Measurements from ENCODE around the gene PDZD4. TPM values are rescaled to one million over a fixed set of nuclear protein-coding genes. Genes with fewer than 3 reads are reported as not detected.
A peak's percentile ranks its signal among the peaks of the same experiment; 100 is the strongest.

Gene PDZD4
- total RNA-seq, 2 donors from 2014 or later, result 1.2 to 2.5 TPM

- H3K36me3 Mint-ChIP-seq, result no peaks in the 10 kb centered on the region
- DNase-seq (ENCODE audit: low spot score in 2 of 2), result peak in 1 of 2 donors; percentile 39
- no peak for ATAC-seq
- H3K27ac Mint-ChIP-seq, result no peak overlapping the region
- no peaks in the 10 kb centered on the region for H3K9me3 Mint-ChIP-seq
These were observed 55.6 kb downstream of the PDZD4 start for GRCh38 chrX:153774576-153775292.

- ATAC-seq, result no peak
These were observed 56.4 kb downstream of the PDZD4 start for GRCh38 chrX:153773741-153774575.

GRCh38 chrX:153773218-153773611, 57.1 kb downstream of the PDZD4 start:
- DNase-seq (ENCODE audit: low spot score in 2 of 2) (peak in 1 of 2 donors; percentile 3), ATAC-seq (no peak)
- Mint-ChIP-seq H3K36me3 (no peaks in the 10 kb centered on the region), H3K9me3 (no peaks in the 10 kb centered on the region), H3K27ac (no peak overlapping the region)

More at GRCh38 chrX:153773741-153774575, 56.4 kb downstream of the PDZD4 start:
- no peaks in the 10 kb centered on the region for H3K36me3 Mint-ChIP-seq
- no peaks in the 10 kb centered on the region for H3K9me3 Mint-ChIP-seq
- DNase-seq (ENCODE audit: low spot score in 2 of 2), result peak in 1 of 2 donors; percentile 38
- H3K27ac Mint-ChIP-seq, result no peak overlapping the region

DNA sequence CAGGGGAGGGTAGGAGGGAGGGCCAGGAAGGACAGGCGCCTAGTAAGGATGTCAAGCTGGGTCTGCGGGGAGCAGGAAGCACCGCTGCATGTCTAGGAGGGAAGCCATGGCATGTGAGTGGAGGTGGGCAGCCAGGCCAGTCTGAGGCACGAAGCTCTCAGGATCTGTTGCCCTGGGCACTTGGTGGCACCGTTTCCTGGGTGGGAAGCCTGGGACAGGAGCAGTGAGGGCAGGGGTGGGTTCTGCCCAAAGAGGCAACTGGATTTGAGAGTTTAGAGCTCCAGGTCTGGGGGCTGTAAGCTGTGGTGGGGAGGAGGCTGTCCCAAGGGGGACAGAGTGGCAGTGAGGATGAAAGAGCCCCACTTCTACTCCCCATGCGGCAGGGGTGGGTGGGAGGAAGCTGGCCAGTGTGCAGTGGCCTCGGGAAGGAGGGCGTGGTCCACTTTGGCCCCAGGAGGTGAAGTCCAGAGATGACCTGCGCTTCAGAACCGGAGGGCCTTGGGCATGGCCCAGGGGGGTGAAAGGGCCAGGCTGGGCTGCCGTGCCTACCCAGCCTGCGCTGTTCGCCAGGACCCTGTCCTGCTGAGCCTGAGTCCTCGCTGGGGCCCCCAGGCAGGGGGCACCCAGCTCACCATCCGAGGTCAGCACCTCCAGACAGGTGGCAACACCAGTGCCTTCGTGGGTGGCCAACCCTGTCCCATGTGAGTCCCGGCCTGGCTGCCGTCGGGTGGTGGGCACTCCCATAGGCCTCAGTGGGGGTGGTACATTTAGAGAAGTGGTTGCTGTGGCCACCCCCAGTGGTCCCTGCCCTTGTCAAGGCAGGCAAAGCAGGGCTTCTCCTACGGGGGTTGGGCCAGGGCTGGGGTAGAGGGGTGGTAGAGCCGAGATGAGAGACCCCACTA, 57.8 kb downstream of the PDZD4 start:
- no peaks in the 10 kb centered on the region for H3K36me3 Mint-ChIP-seq
- H3K27ac Mint-ChIP-seq, result no peak overlapping the region
- DNase-seq (ENCODE audit: low spot score in 2 of 2), result peak in 1 of 2 donors; percentile 23
- H3K9me3 Mint-ChIP-seq, result no peaks in the 10 kb centered on the region
- no peak for ATAC-seq

GRCh38 chrX:153771415-153772315, 58.7 kb downstream of the PDZD4 start:
- Mint-ChIP-seq H3K27ac (no peak overlapping the region), H3K9me3 (no peaks in the 10 kb centered on the region), H3K36me3 (no peaks in the 10 kb centered on the region)
- ATAC-seq, result no peak
- peak in 1 of 2 donors; percentile 44 for DNase-seq (ENCODE audit: low spot score in 2 of 2)

GRCh38 chrX:153770601-153771414, 59.5 kb downstream of the PDZD4 start:
- Mint-ChIP-seq H3K36me3 (no peaks in the 10 kb centered on the region), H3K9me3 (no peaks in the 10 kb centered on the region), H3K27ac (no peak overlapping the region)
- DNase-seq (ENCODE audit: low spot score in 2 of 2), result no peak
- no peak for ATAC-seq

DNA sequence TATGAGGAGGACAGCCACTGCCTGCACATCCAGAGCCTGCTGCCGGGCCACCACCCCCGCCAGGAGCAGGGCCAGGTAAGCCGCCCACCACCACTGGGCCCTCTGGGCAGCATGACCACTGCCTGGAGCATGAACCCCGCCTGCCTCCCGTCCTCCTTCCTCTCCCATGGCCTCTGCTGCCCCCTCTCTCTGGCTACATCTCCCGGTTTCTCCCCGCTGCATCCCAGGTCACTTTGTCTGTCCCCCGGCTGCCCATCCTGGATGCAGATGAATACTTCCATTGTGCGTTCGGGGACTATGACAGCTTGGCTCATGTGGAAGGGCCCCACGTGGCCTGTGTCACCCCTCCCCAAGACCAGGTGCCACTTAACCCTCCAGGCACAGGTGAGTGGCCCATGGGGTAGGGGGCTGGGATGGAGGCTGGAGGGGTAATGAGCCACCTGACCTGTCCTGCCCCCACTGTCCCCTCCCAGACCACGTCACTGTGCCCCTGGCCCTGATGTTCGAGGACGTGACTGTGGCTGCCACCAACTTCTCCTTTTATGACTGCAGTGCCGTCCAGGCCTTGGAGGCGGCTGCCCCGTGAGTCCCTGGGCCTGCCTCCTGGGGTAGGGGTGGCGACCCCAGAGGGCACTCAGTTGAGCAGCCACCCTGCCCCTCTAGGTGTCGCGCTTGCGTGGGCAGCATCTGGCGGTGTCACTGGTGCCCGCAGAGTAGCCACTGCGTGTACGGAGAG, 60.3 kb downstream of the PDZD4 start:
- DNase-seq (ENCODE audit: low spot score in 2 of 2), result no peak
- no peak overlapping the region for H3K27ac Mint-ChIP-seq
- no peaks in the 10 kb centered on the region for H3K9me3 Mint-ChIP-seq
- H3K36me3 Mint-ChIP-seq, result no peaks in the 10 kb centered on the region
- ATAC-seq, result no peak

GRCh38 chrX:153769158-153769864, 61.0 kb downstream of the PDZD4 start:
- no peak for ATAC-seq
- H3K36me3 Mint-ChIP-seq, result no peaks in the 10 kb centered on the region
- no peaks in the 10 kb centered on the region for H3K9me3 Mint-ChIP-seq
- H3K27ac Mint-ChIP-seq, result no peak overlapping the region
- no peak for DNase-seq (ENCODE audit: low spot score in 2 of 2)

DNA sequence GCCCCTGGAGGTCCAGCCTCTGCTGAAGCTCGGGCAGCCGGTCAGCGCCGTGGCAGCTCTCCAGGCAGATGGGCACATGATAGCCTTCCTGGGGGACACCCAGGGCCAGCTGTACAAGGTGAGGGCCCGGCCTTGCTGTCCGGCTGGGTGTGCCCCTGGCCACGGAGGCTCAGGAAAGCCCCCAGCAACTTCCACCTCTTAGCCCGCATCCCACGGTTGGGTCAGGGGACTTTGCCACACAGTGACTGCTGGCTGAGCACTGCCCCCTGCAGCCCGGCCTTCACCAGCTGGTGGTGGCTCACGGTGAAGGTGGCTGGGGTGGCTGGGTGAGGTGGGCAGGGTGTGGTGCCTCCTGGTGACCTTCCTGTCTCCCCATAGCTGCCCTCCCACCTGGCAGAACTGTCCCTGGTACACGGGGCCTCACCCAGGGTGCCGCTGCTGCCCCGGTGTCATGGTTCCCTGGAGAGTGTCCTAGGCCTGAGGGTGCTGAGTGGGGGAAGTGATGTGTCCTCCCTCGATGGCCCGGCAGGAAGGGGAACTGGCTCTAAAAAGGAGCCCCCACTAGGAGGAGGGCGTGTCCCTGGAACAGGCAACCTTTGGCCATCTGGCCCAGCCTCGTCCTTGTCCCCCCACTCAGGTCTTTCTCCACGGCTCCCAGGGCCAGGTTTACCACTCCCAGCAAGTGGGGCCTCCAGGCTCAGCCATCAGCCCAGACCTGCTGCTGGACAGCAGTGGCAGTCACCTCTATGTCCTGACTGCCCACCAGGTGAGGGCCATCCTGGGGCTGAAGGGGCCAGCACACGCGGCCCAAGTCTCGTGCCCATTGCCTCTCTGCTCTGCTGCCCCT, 61.8 kb downstream of the PDZD4 start:
- H3K36me3 Mint-ChIP-seq, result no peaks in the 10 kb centered on the region
- H3K27ac Mint-ChIP-seq, result no peak overlapping the region
- no peak for DNase-seq (ENCODE audit: low spot score in 2 of 2)
- H3K9me3 Mint-ChIP-seq, result no peaks in the 10 kb centered on the region
- ATAC-seq, result no peak

DNA sequence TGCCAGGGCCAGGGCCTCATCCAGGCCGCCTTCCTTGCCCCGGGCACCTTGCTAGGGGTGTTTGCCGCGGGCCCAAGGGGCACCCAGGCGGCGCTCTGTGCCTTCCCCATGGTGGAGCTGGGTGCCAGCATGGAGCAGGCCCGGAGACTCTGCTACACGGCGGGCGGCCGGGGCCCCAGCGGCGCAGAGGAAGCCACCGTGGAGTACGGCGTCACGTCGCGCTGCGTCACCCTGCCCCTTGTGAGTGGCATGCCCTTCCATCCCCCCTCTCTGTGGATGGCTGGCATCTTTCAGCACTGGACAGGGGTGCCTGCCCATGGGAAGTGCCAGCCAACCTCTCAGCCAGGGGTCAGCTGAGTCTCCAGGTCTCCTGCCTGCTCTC, 62.7 kb downstream of the PDZD4 start:
- no peak for DNase-seq (ENCODE audit: low spot score in 2 of 2)
- H3K9me3 Mint-ChIP-seq, result no peaks in the 10 kb centered on the region
- no peak for ATAC-seq

DNA sequence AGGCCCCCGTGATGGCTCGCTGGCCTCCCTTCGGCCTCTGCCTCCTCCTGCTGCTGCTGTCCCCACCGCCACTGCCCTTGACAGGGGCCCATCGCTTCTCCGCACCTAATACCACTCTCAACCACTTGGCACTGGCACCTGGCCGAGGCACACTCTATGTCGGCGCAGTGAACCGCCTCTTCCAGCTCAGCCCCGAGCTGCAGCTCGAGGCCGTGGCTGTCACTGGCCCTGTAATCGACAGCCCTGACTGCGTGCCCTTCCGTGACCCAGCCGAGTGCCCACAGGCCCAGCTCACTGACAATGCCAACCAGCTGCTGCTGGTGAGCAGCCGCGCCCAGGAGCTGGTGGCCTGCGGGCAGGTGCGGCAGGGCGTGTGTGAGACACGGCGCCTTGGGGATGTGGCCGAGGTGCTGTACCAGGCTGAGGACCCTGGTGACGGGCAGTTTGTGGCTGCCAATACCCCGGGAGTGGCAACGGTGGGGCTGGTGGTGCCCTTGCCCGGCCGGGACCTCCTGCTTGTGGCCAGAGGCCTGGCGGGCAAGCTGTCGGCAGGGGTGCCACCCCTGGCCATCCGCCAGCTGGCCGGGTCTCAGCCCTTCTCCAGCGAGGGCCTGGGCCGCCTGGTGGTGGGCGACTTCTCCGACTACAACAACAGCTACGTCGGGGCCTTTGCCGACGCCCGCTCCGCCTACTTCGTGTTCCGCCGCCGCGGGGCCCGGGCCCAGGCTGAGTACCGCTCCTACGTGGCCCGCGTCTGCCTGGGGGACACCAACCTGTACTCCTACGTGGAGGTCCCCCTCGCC, 63.3 kb downstream of the PDZD4 start:
- ATAC-seq (no peak), DNase-seq (ENCODE audit: low spot score in 2 of 2) (no peak)
- peak overlapping the region in 1 of 2 donors; percentile 75 for H3K27ac Mint-ChIP-seq
- no peaks in the 10 kb centered on the region for H3K9me3 Mint-ChIP-seq
- no peaks in the 10 kb centered on the region for H3K36me3 Mint-ChIP-seq

More for the DNA sequence above, 62.7 kb downstream of the PDZD4 start:
- H3K36me3 Mint-ChIP-seq, result no peaks in the 10 kb centered on the region
- no peak overlapping the region for H3K27ac Mint-ChIP-seq

DNA sequence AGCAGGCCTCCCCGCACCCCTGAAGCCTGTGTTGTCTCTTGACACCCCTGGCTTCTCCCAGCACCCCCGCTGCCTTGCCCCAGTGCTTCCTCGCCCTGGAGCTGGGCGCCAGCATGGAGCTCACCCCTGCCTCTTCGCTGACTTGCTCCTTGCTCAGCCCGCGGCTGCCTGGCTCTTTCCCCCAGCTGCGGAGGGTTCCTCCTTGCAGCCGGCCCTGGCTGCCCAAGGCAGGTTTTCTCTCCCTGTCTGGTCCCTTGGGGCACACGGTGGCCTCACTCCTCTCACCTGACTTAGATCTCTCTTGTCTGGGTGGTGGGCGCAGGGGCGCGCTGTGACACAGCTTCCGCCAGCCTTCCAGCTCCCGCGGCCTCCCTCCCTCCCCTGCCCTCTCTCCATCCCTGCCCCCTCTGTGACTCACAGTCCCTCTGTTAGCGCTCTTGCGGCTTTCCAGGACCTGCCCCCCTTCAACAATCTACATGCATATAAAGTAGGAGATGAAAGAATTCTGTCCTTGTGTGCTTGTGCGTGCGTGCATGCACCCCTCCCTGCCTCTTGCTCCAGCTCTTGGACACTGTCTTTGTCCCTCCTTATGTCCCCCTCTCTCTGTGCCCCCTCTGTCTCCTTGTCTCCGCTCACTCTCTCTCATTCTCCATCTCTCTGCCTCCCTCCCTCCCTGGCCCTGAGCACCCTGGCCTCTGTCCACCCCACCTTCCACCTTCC, 64.1 kb downstream of the PDZD4 start:
- no peaks in the 10 kb centered on the region for H3K36me3 Mint-ChIP-seq
- no peak for DNase-seq (ENCODE audit: low spot score in 2 of 2)
- H3K9me3 Mint-ChIP-seq, result no peaks in the 10 kb centered on the region
- H3K27ac Mint-ChIP-seq, result peak overlapping the region; percentile 75 to 81
- peak; percentile 69 to 81 for ATAC-seq
